HG03039 (cell line): Measurements from ENCODE around the gene SH2D4B.
"Not testable (repeated sequence)": the region's sequence is repeated elsewhere in the genome, so short reads cannot be mapped to it uniquely, and the experiment has no call there.

Source experiments
- ATAC-seq: cut with Tn5 transposase; IDR thresholded peaks from one replicate; pipeline ENCODE4 v1.9.1; 2021; ENCODE audit warnings: mild to moderate bottlenecking, moderate library complexity; ENCODE audit not compliant: unreplicated experiment

SH2D4B gene

DNA sequence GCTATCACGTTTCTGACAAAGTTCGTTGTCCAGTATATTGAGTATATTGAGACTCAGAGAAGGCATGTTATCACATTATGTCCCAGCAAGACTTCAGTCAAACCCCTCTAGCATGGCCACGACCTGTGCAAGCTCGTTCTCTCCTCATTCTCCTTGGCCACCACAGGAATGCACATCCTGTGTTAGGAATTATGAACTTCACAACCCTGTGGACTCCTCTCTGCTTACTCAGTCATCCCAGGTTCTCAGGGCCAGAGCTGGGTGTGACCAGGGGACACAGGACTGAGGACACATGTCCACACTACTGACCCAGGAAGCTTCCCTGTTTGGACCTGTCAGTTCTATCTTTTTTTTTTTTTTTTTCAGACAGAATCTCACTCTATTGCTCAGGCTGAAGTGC lies 4.4 kb downstream of the SH2D4B start:
- no peak for ATAC-seq

DNA sequence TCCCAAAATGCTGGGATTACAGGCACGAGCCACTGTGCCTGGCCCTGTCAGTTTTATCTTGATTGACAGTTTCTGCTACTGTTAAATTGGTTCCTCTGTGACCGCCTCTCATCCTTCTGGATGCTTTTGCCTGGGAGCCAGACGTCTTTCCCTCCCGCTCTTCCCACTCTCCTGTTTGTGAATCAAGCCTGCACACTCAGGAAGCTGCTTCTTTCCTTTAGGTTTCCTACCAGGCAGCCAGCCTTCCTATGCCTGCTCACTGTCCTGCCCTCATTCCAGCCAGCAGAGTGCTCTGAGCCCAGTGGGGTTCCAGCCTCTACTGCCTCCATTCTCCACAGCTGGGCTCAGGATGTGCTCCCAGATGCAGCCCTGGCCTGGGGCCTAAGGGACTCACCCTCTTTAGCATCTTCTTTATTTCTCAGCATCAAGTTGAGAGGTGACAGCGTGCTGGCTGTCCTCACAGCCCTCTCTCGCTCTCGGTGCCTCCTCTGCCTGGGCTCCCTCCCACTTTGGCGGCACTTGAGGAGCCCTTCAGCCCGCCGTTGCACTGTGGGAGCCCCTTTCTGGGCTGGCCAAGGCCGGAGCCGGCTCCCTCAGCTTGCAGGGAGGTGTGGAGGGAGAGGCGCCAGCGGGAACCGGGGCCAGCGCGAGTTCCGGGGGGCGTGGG lies 5.1 kb downstream of the SH2D4B start:
- no peak for ATAC-seq

DNA sequence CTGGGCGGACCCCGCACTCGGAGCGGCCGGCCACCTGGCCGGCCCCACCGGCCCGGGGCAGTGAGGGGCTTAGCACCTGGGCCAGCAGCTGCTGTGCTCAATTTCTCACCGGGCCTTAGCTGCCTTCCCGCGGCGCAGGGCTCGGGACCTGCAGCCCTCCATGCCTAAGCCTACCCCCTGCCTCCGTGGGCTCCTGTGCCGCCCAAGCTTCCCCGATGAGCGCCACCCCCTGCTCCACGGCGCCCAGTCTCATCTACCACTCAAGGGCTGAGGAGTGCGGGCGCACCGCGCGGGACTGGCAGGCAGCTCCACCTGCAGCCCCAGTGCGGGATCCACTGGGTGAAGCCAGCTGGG lies 5.6 kb downstream of the SH2D4B start:
- not testable (repeated sequence) for ATAC-seq

DNA sequence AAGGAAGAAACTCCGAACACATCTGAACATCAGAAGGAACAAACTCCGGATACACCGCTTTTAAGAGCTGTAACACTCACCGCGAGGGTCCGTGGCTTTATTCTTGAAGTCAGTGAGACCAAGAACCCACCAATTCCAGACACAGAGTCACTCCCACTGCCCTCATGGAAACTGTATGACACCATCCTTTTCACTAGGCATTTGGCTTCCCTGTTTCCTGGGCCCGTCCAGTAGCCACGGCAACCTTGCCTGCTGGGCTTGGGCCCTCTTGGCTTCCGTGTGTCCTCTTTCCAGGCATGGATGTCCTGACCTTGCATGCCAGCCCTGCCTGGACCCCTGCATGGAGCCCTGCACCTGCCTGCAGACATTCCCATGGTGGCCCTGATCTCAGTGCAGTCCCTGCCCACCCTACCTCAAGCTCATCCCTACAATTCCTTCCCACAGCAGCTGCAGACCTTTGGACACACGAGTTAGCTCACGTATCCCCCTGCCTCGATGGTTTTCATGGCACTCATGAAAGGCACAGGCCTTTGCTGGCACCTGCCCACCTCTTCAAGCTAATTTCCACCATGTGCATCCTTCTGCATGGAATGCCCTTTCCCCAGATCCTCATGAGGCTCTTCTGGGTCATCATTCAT lies 6.7 kb downstream of the SH2D4B start:
- ATAC-seq = no peak

DNA sequence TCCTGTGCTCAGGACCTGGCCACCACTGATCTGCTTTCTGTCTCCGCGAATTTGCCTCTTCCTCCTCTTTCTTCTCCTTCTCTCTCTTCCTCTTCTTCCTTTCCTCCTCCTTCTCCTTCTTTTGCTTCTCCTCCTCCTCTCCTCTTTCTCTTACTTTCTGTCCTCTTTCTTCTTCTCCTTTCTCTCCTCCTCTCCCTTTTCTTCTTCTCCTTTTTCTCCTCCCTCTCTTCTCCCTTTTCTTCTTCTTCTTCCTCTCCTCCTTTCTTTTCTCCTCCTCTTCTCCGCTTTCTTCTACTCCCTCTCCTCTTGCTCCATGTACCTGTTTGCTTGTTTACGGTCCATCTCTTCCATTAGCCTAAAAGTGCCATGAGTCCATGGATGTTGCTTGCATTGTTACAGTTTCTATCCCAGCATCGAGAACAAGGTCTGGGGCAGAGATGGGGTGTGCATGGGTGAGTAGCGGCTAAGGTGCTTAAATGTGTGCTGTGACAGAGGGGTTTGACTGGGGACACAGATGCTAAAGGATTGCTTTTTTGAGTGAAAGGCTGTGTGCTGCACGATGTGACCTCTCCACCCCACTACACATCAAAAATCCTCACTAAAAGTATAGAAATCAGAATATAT lies 7.7 kb downstream of the SH2D4B start:
- ATAC-seq = no peak

DNA sequence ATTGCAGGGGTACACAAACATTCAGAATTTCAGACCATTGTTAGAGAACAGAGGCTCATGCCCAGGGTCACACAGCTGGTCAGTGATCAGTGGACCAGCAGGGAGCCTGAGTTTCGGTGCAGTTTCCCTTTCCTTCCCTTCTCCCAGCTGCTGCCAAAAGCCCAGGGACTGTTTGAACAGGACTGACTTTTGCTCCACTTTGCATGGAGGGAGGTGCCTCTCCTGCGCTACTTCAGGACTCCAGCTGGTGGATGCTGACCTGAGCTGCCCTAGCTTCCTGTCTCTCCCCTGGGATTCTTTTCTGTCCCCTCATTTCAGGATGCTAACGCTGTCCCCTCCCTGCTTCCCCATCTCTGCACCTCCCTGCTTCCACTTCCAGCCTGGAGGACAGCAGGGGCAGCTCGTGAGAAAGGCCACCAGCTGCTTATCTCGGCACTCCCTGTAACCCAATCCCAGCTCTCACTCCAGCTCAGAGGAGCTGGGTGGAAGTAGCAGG lies 14.5 kb downstream of the SH2D4B start:
- no peak for ATAC-seq

DNA sequence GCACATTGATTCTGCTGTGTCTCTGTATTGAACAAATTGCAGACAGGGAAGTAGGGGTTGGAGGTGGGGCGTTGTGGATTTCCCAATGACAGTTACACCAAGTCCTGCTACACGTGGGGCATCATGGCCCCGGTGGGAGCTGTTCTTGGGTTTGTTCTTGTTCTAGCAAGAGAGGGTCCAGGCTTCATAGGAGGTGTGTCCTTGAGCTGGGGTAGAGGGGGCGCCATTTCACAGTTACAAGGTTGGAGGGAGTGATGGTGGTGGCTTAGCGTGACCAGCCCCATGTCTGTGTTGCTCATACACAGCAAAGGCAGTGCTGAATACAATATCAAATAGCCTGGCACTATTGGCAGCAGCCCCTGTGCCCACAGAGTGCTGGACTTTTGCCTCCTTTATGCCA lies 15.7 kb downstream of the SH2D4B start:
- no peak for ATAC-seq

DNA sequence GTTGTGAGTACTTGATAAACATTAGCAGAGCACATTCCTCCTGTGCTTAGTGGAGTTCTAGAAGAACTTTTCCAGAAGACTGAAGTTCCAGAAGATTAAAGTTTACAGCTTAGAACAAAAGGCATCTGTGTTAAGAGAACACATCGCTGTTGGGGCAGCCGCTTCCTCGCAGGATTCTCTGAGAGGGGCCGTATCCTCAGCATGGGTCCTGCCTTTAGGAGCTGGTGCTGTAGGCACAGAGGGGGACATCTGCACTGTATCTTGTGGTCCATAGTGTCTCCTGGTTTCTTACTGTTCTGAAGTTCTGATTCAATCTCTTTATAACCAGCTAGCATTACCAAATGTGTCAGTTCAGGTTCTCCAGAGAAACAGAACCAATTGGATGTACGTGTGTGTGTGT lies 16.3 kb downstream of the SH2D4B start:
- ATAC-seq = no peak

DNA sequence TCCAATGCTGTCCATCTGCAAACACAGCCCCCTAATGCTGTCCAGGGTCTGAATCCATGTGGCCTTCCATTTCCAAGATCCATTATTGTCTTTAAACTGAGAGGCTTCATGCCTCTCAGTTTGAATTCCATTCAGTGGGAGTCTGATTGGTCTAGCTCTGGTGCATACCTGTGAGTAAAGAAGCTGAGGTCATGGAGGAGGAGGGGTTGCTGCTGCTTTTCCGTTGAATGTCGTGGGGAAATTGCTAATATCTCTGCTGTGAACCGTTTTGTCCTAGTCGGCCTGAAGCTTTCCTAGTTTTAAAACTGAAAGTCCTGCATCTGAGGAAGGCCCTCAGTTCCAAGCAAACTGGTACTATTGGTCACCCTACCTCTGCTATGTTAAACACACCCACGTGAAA lies 17.7 kb downstream of the SH2D4B start:
- ATAC-seq = no peak

DNA sequence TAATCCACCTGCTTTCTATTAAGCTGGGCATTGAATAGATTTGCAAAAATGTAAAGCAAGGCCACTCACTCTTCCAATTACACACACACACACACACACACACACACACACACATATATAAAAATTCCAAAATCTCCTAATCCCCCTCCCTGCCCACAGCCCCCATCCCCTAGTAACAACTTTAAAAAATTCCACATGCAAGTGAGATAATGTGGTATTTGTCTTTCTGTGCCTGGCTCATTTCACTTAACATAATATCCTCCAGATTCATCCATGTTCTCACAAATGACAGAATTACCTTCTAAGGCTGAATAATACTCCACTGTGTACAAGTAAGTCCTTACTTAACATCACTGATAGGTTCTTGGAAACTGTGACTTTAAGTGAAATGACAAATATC lies 24.2 kb downstream of the SH2D4B start:
- ATAC-seq = no peak

DNA sequence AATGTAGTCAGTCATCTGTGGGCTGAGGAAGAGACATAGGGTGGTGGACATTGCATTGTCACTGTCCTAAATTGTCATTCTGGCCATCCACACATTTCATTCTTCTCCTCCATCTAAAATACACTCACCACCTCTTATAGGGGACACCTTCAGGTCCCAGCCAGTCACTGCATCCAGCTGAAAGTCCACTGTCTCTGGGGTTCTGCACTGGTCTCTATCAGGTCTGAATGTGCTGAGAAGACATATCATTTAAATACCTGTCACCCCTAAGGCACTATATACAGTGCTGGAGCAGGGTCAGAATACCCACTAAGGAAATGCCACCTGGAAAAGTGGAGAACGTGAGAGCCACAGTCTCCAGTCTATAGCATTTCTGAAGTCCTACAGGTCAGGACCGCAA lies 29.6 kb downstream of the SH2D4B start:
- ATAC-seq = no peak

DNA sequence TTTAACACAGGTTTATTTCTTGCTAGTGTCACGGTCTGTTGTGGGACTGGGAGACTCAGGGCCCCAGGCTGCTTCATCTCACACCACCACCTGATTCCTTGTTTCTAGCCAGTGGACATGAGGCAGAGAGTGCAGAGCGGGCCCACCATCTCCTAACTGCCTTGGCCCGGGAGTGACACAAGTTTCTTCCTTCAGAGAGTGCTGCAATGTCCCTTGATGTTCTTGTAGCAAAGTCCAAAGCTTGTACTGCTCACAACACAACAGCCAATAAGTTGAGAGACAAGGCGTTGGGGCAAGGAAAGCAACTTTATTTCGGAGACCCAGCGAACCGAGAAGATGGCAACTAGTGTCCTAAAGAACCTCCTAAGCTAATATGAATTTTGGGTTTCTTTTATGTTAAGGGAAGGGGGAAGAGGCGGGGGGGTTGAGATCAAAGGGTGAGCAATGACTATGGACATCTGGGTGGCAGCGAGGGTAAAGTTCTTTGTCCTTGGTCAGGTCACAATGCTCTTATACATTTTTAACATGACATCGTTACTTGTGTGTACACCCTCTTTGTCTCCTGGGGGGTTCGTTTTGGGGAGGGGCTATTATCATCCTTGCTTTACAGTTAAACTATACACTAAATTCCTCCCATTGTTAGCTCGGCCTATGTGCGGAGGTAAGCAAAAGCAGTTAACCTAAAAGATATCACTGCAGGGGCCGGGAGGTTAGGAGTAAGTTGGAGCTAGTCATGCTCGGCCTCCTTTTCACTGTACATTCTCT lies 31.6 kb downstream of the SH2D4B start:
- ATAC-seq = no peak

DNA sequence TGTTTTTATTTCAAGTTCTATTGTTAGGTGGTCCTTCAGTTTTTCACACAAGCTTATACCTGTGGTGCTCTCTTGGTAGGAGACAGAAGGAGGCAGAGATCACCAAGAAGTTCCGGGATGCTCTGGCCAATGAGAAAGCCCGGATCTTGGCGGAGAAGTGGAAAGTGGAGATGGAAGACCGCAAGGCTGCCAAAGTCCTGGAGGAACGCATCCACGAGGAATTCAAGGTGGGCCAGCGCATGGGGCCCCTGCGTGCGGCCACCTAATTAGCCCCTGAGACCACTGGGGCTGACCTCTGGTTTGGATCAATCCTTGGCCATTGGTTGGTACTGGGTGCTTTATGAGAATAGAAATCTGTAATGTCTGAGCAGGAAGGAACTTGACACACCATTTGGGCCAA lies 33.6 kb downstream of the SH2D4B start:
- no peak for ATAC-seq

DNA sequence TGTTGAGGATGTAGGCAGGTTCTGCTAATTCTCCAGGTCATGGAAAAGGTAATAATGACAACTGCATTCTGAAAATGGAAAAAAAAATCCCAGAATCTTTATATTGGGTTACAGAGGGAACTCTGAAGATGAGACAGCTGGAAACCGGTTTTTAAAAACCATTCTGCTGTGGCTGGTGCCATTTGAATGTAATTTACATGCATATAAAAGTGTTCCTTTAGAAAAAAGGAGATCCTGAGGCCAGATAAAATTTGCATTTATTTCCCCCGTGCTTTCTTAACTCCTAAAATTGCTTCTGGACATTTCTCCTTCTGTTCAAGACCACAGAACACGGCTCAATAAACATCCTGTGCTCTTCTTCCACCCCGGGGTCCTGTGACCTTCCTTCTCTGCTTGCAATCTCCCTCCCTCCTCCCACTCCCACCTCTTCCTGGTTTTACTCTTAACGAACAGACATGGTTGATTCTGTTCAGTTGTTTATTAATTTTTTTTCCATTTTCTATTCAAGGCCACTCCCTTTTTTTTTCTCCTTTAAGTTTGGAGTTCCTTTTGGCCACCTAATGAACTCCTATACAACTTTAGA lies 41.6 kb downstream of the SH2D4B start:
- no peak for ATAC-seq

DNA sequence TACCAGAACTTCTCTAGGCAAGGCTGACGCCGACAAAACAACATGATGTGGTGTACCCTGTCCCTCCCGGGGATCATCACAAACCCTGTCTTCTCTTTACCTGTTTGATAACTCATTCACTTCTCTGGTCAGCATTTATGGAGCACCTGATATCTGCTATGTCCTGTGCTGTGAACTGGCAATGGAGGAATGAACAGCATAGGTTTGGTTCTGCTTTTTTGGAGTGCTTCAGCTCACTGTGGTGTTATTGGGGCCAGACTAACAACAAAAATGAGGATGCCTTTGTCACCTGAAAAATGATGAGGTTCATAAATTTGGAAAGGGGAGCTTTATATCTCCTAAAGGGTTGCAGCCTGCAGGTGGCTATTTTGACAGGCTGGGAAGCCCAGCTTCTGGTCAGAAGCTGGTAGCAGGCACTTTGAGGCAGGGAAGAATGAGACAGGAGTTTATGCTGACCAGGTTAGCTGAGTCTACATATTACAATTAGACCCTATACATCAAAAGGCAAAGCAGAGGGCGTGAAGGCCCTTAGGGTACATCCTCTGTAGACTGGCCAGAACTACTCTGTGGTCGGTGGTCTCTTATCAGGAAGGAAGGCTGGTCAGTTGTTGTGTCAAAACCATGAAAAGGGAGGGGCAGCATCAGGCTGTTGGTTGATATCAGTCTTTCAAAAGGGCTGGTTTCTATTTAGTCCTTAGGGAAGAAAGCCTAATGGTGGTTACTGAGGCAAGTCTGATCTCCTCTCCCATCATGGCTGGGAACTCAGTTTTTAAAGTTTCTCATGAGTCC lies 42.3 kb downstream of the SH2D4B start:
- ATAC-seq = no peak

DNA sequence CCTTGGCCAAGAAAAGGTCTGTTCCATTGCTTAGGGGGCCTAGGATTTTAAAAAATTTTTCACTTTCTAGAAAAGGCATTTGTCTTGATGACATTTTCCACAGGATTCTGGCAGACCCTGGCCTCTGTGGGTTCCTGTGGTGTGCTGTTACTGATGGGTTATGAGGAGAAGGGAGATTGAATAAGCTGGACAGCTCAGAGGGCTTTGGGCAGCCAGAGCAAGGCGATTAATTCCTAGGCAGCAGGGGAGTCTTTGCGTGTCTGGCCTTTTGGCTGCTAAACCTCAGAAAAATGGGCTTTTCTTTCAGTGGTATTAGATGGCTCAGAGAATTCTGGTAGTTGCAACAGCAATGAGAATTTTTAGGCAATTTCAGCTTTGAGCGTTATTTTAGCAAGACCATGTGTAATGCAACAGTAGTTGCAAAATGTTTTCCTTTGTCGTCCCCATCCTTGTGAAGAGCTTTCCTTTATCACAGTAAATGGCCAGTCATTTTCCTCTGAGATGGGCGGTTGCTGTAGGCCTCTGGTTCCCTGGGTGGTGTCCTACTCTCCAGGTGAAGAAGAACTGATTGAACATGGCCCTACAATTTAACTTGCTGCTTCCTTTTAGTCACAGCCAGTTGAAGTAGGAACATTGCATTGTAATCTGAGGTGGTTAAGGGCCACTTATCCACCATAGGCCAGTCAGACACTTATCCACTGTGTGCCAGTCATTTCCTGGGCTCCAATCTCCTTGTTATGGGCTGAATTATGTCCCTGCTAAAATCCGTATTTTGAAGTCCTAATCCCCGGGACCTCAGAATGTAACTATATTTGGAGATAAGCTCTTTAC lies 43.2 kb downstream of the SH2D4B start:
- ATAC-seq = no peak

DNA sequence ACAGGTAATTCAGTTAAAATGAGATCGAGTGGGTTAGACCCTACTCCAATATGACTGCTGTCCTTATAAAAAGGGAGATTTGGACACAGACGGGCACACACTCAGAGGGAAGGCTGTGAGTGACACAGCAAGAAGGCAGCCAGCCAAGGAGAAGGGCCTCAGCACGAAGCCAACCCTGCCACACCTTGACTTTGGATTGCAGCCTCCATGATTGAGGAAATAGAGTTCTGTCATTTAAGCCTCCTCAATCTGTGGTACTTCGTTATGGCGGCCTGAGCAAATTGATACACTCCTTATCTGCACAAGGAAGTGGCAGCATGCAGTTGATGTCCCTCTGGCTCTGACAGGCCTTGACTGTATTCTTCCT lies 43.8 kb downstream of the SH2D4B start:
- ATAC-seq = no peak

DNA sequence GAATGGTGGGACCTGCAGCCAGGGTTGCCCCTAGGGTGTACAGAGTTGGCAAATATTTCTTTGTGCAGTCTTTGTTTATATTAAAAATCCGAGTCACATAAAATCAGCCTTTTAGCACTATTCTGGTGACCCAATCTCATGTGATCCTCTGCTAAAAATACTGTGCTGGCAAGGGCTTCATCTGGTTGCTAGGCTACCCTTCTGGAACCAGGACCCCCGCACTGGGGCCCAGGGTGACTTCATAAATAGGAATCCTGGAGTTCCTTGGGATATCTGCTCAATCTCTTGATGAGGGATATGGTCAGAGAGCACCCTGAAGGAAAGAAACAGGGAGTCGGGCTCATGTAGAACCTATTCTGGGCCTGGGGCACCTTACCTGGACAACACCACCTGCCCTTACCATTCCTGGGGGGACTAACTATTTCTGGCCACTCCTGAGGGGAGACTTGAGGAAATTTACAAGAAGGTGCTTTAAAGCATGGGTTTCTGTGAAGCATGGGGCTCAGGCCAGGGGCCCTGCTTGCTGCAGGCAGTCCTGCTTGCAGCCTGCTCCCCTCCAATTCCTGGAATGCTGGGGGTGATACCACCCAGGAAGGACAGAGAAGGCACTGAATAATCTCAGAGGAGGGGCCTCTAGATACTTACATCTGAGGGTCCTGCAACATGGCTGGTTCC lies 44.7 kb downstream of the SH2D4B start:
- ATAC-seq = no peak

DNA sequence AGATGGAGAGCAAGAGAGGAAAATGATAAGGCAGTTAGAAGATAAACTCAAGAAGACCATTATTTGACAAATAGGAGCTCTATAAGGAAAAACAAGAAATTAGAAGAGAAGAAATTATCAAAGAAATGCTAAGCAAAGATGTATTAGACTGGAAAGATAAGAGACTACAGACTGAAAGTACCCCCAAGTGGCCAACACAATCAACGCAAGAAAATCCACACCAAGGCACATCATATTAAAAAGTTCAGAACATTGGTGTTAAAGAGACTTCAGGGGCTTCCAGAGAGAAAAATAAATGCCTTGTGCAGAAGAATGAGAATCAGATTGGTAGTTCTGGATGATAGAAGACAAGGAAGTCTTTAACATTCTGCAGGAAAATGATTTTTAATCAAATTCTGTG lies 46.0 kb downstream of the SH2D4B start:
- no peak for ATAC-seq
